PC-9 (cell line): Measurements from ENCODE around the gene OTUD6A. TPM values are rescaled to one million over a fixed set of nuclear protein-coding genes. Genes with fewer than 3 reads are reported as not detected.

Experiments used
- BruUV-seq: library from RNA; stranded (reverse); fragments of 400-500 nt; replicated peaks from 2 replicates; lab custom pipeline; 2021; lab: Mats Ljungman, UMichigan
- CTCF ChIA-PET: fragments of 300-600 bp; sonication (Branson Sonifier 250); formaldehyde crosslinking; loops from one replicate; lab custom pipeline; 2022; ENCODE audit warnings: antibody characterized with exemption; lab: Charles Lee
- POLR2A ChIA-PET: fragments of 300-600 bp; sonication (Branson Sonifier 250); formaldehyde crosslinking; loops from one replicate; lab custom pipeline; 2022; ENCODE audit warnings: antibody characterized with exemption; ENCODE audit not compliant: unreplicated experiment; lab: Charles Lee
- DNase-seq, 2 experiments: peaks; one replicate each; pipeline versions ENCODE4 v3.0.0 to v3.0.0-alpha.2; 2015 to 2022; ENCODE audit warnings: mixed read lengths in 1 of 2
- H2AFZ ChIP-seq: fragments of 200-600 bp; sonication (generic); 2 replicates; pipeline ENCODE4 v1.8.1; 2017; ENCODE audit warnings: antibody characterized with exemption
- H3F3A ChIP-seq: fragments of 200-600 bp; sonication (generic); 2 replicates; pipeline ENCODE4 v1.8.1; 2017; ENCODE audit warnings: antibody characterized with exemption, mild to moderate bottlenecking, low read depth; ENCODE audit not compliant: insufficient read depth
- H3K27ac ChIP-seq: fragments of 200-600 bp; sonication (generic); 2 replicates; pipeline ENCODE4 v1.6.1; 2016; ENCODE audit warnings: mixed run types
- H3K27me3 ChIP-seq: fragments of 200-600 bp; sonication (generic); 2 replicates; pipeline ENCODE4 v1.6.1; 2016; ENCODE audit warnings: low read depth, mixed run types; ENCODE audit not compliant: insufficient read depth
- H3K36me3 ChIP-seq: fragments of 200-600 bp; sonication (generic); 2 replicates; pipeline ENCODE4 v1.6.1; 2016; ENCODE audit warnings: low read depth, mixed run types
- H3K4me1 ChIP-seq: fragments of 200-600 bp; sonication (generic); replicated peaks from 2 replicates; pipeline ENCODE4 v1.6.1; 2016; ENCODE audit warnings: mixed run types; ENCODE audit not compliant: insufficient read depth
- H3K4me2 ChIP-seq: fragments of 200-600 bp; sonication (generic); 2 replicates; pipeline ENCODE4 v1.6.1; 2017; ENCODE audit warnings: mixed run types
- H3K4me3 ChIP-seq: fragments of 200-600 bp; sonication (generic); 2 replicates; pipeline ENCODE4 v1.6.1; 2016; ENCODE audit warnings: mixed run types
- H3K79me2 ChIP-seq: fragments of 200-600 bp; sonication (generic); 2 replicates; pipeline ENCODE4 v1.6.1; 2017; ENCODE audit warnings: low read depth, mixed run types
- H3K9me2 ChIP-seq: fragments of 200-600 bp; sonication (generic); 2 replicates; pipeline ENCODE4 v1.8.1; 2017; ENCODE audit warnings: mild to moderate bottlenecking; ENCODE audit not compliant: insufficient read depth
- H3K9me3 ChIP-seq: fragments of 200-600 bp; sonication (generic); 2 replicates; pipeline ENCODE4 v1.8.1; 2016; ENCODE audit warnings: low read depth; ENCODE audit not compliant: insufficient read depth
- H4K20me1 ChIP-seq: fragments of 200-600 bp; sonication (generic); 2 replicates; pipeline ENCODE4 v1.8.1; 2017; ENCODE audit not compliant: insufficient read depth
- CTCF ChIP-seq: fragments of 200-600 bp; sonication (generic); conservative IDR thresholded peaks from 2 replicates; pipeline ENCODE4 v1.6.1; 2017; ENCODE audit warnings: mixed run types, antibody characterized with exemption, mild to moderate bottlenecking, moderate library complexity
- EZH2 ChIP-seq: fragments of 200-600 bp; sonication (generic); IDR thresholded peaks from 2 replicates; pipeline ENCODE4 v1.8.0; 2017; ENCODE audit warnings: antibody characterized with exemption, low read depth
- intact Hi-C: fragments of 100-400 bp; cut with micrococcal nuclease; formaldehyde crosslinking; loops from one replicate; pipeline ENCODE4 v1.10.0; 2022; ENCODE audit not compliant: unreplicated experiment
- total RNA-seq: library from RNA; stranded (reverse); gene quantifications from 2 replicates; pipeline ENCODE4 v1.2.3, GENCODE V29; 2021

The OTUD6A gene
- total RNA-seq, 1 experiment from 2014 or later = not detected

- Histone ChIP-seq H2AFZ (no peak overlapping the region), H3K9me3 (no peaks in the 10 kb centered on the region), H3K79me2 (no peaks in the 10 kb centered on the region), H3K4me1 (no peaks in the 10 kb centered on the region), H3F3A (no peaks in the 10 kb centered on the region), H3K36me3 (no peaks in the 10 kb centered on the region), H4K20me1 (no peaks in the 10 kb centered on the region), H3K4me3 (no peak overlapping the region), H3K9me2 (no peaks in the 10 kb centered on the region), H3K27me3 (no peaks in the 10 kb centered on the region), H3K27ac (no peak overlapping the region), H3K4me2 (no peak overlapping the region)
- no peak for DNase-seq
- no peak for TF ChIP-seq CTCF
- no peak for TF ChIP-seq EZH2
- ChIA-PET CTCF (no interaction called here), POLR2A (no interaction called here)
- intact Hi-C loops = loop anchor here (5.0 kb wide), 1 partner anchor 228 kb away; the partner anchor contains the start of gene P2RY4
- no TSS peak for BruUV-seq
These were observed 27.6 kb upstream of the OTUD6A start for GRCh38 chrX:70034646-70035045.

- no peak overlapping the region for H3K4me2 ChIP-seq
- no peak overlapping the region for H2AFZ ChIP-seq
- H3K27me3 ChIP-seq = no peaks in the 10 kb centered on the region
- ChIA-PET POLR2A (no interaction called here), CTCF (no interaction called here)
- DNase-seq = no peak
- H4K20me1 ChIP-seq = no peaks in the 10 kb centered on the region
- no peaks in the 10 kb centered on the region for H3K9me2 ChIP-seq
- H3K79me2 ChIP-seq = no peaks in the 10 kb centered on the region
- H3K4me1 ChIP-seq = no peaks in the 10 kb centered on the region
- TF ChIP-seq CTCF (no peak), EZH2 (no peak)
- H3K9me3 ChIP-seq = no peaks in the 10 kb centered on the region
- no peak overlapping the region for H3K4me3 ChIP-seq
- H3F3A ChIP-seq = no peaks in the 10 kb centered on the region
- BruUV-seq = no TSS peak
- no peak overlapping the region for H3K27ac ChIP-seq
- intact Hi-C loops = no loop called here
- no peaks in the 10 kb centered on the region for H3K36me3 ChIP-seq
These were observed 23.7 kb upstream of the OTUD6A start for GRCh38 chrX:70038515-70038914.

- Histone ChIP-seq H4K20me1 (no peaks in the 10 kb centered on the region), H3K4me1 (no peaks in the 10 kb centered on the region), H3K4me2 (no peak overlapping the region), H3K27me3 (no peaks in the 10 kb centered on the region), H2AFZ (no peak overlapping the region), H3K79me2 (no peaks in the 10 kb centered on the region), H3F3A (no peaks in the 10 kb centered on the region), H3K9me2 (no peaks in the 10 kb centered on the region), H3K9me3 (no peaks in the 10 kb centered on the region), H3K36me3 (no peaks in the 10 kb centered on the region), H3K27ac (no peak overlapping the region), H3K4me3 (no peak overlapping the region)
- no TSS peak for BruUV-seq
- ChIA-PET POLR2A (no interaction called here), CTCF (interaction anchor here (0.6 kb wide), 1 partner anchor 189 kb away, joined by 3 read pairs; no protein-coding TSS in a partner anchor)
- TF ChIP-seq EZH2 = no peak
- no peak for TF ChIP-seq CTCF
- intact Hi-C loops = no loop called here
- DNase-seq = no peak
These were observed 23.3 kb upstream of the OTUD6A start for GRCh38 chrX:70038951-70039350.
